22Rv1 (cell line): ENCODE data around the gene NSMCE1.

Experiments used
- H3K27ac ChIP-seq: fragments of 450-650 bp; 2 replicates; pipeline ENCODE4 v1.5.1; 2017
- CTCF ChIP-seq: fragments of 450-650 bp; IDR thresholded peaks from 2 replicates; pipeline ENCODE4 v1.5.1; 2017; ENCODE audit warnings: mild to moderate bottlenecking
- ZFX ChIP-seq: fragments of 450-650 bp; IDR thresholded peaks from 2 replicates; pipeline ENCODE4 v1.6.1; 2017; ENCODE audit warnings: antibody characterized with exemption, borderline replicate concordance

Gene NSMCE1

GRCh38 chr16:27231692-27232060, 36.9 kb downstream of the NSMCE1 start:
- H3K27ac ChIP-seq, result no peak overlapping the region

GRCh38 chr16:27230562-27231001, 38.0 kb downstream of the NSMCE1 start:
- TF ChIP-seq ZFX (no peak), CTCF (no peak)

More at GRCh38 chr16:27231692-27232060, 36.9 kb downstream of the NSMCE1 start:
- TF ChIP-seq ZFX (no peak), CTCF (no peak)

GRCh38 chr16:27229891-27230470, 38.6 kb downstream of the NSMCE1 start:
- no peak for TF ChIP-seq ZFX
- TF ChIP-seq CTCF, result no peak
- no peak overlapping the region for H3K27ac ChIP-seq

More at GRCh38 chr16:27230562-27231001, 38.0 kb downstream of the NSMCE1 start:
- no peak overlapping the region for H3K27ac ChIP-seq

GRCh38 chr16:27228621-27229501, 39.7 kb downstream of the NSMCE1 start:
- TF ChIP-seq CTCF, result no peak
- TF ChIP-seq ZFX, result no peak
- H3K27ac ChIP-seq, result no peak overlapping the region

GRCh38 chr16:27228045-27228444, 40.5 kb downstream of the NSMCE1 start:
- no peak overlapping the region for H3K27ac ChIP-seq
- no peak for TF ChIP-seq CTCF
- no peak for TF ChIP-seq ZFX

GRCh38 chr16:27226976-27227705, 41.4 kb downstream of the NSMCE1 start:
- no peak overlapping the region for H3K27ac ChIP-seq
- no peak for TF ChIP-seq ZFX
- TF ChIP-seq CTCF, result no peak
